HepG2 (cell line): ENCODE data around the gene CARTPT.

Experiments
- BRCA1 ChIP-seq: sonication (generic); formaldehyde crosslinking; IDR thresholded peaks from 2 replicates; pipeline ENCODE4 v1.4.0; 2020; ENCODE audit warnings: missing genetic modification reagents
- CTCF ChIP-seq: sonication (generic); formaldehyde crosslinking; IDR thresholded peaks from 2 replicates; pipeline ENCODE4 v1.5.0; 2020; ENCODE audit warnings: mild to moderate bottlenecking, missing genetic modification reagents, moderate library complexity
- EP300 ChIP-seq, 3 experiments: sonication (generic) in 1 of 3; formaldehyde crosslinking in 1 of 3; IDR thresholded peaks; 2 replicates each; pipeline versions ENCODE4 v1.5.1 to v1.6.1; 2011 to 2020; ENCODE audit warnings: low read depth in 2 of 3, low read length in 2 of 3, borderline replicate concordance in 1 of 3, improper control_type of control experiment in 1 of 3, mild to moderate bottlenecking in 1 of 3, missing genetic modification reagents in 1 of 3, moderate library complexity in 1 of 3
- GABPA ChIP-seq, 2 experiments: IDR thresholded peaks; 2 replicates each; pipeline ENCODE4 v1.6.1; 2011 to 2016; ENCODE audit warnings: low read depth in 2 of 2, low read length in 1 of 2, missing biosample characterization in 1 of 2, missing genetic modification characterization in 1 of 2
- KLF9 ChIP-seq: IDR thresholded peaks from 2 replicates; pipeline ENCODE4 v1.6.1; 2016; ENCODE audit warnings: low read depth
- NAIF1 ChIP-seq: sonication (generic); formaldehyde crosslinking; IDR thresholded peaks from 2 replicates; pipeline ENCODE4 v1.5.0; 2020; ENCODE audit warnings: mild to moderate bottlenecking, missing genetic modification reagents, borderline replicate concordance
- NONO ChIP-seq, 2 experiments: fragments of 450-650 bp in 1 of 2; sonication (generic) in 1 of 2; formaldehyde crosslinking in 1 of 2; IDR thresholded peaks in 1 of 2; conservative IDR thresholded peaks in 1 of 2; 2 replicates each; pipeline versions ENCODE4 v1.6.1 to v1.8.0; 2017 to 2022; ENCODE audit warnings: mild to moderate bottlenecking in 1 of 2, missing genetic modification reagents in 1 of 2, moderate library complexity in 1 of 2
- PLRG1 ChIP-seq: fragments of 450-650 bp; conservative IDR thresholded peaks from 2 replicates; pipeline ENCODE4 v1.6.1; 2016
- POLR2A ChIP-seq, 2 experiments: IDR thresholded peaks; 2 replicates each; pipeline ENCODE4 v1.6.1; 2011; ENCODE audit warnings: low read depth in 2 of 2, low read length in 2 of 2, mild to moderate bottlenecking in 1 of 2, moderate library complexity in 1 of 2; ENCODE audit not compliant: insufficient read depth in 1 of 2
- TAF1 ChIP-seq: sonication (generic); formaldehyde crosslinking; IDR thresholded peaks from 2 replicates; pipeline ENCODE4 v1.4.0; 2020; ENCODE audit warnings: missing genetic modification reagents
- ZNF577 ChIP-seq: sonication (generic); formaldehyde crosslinking; IDR thresholded peaks from 2 replicates; pipeline ENCODE4 v1.4.0; 2020; ENCODE audit warnings: mild to moderate bottlenecking, low read depth, missing genetic modification reagents, borderline replicate concordance
- ZNF740 ChIP-seq: sonication (generic); formaldehyde crosslinking; IDR thresholded peaks from 2 replicates; pipeline ENCODE4 v1.4.0; 2020; ENCODE audit warnings: missing genetic modification reagents
- ZNF83 ChIP-seq: sonication (generic); formaldehyde crosslinking; IDR thresholded peaks from 2 replicates; pipeline ENCODE4 v1.4.0; 2020; ENCODE audit warnings: missing genetic modification reagents, mild to moderate bottlenecking, borderline replicate concordance

- no peak for TF ChIP-seq POLR2A (IDR thresholded peaks at IDR 0.05; ENCODE audit: insufficient read depth in 1 of 2, low read depth in 2 of 2, low read length in 2 of 2)
- TF ChIP-seq ZNF83 (CRISPR knock-in tag) = no peak
- no peak for TF ChIP-seq NONO (IDR thresholded peaks at IDR 0.05)
- TF ChIP-seq NONO (CRISPR knock-in tag; conservative IDR thresholded peaks at IDR 0.05) = no peak
- TF ChIP-seq ZNF577 (CRISPR knock-in tag) = no peak
- TF ChIP-seq GABPA (IDR thresholded peaks at IDR 0.05; ENCODE audit: low read depth, low read length) = no peak
- no peak for TF ChIP-seq GABPA (CRISPR knock-in tag; IDR thresholded peaks at IDR 0.05; ENCODE audit: low read depth)
- TF ChIP-seq BRCA1 = no peak
- TF ChIP-seq TAF1 = no peak
- no peak for TF ChIP-seq KLF9
- no peak for TF ChIP-seq PLRG1
- no peak for TF ChIP-seq NAIF1 (CRISPR knock-in tag)
- TF ChIP-seq CTCF (CRISPR knock-in tag) = no peak
- TF ChIP-seq ZNF740 (CRISPR knock-in tag) = no peak
- no peak for TF ChIP-seq EP300 (IDR thresholded peaks at IDR 0.05; ENCODE audit: low read depth in 2 of 2, low read length in 2 of 2)
- no peak for TF ChIP-seq EP300 (CRISPR knock-in tag; IDR thresholded peaks at IDR 0.05; ENCODE audit: borderline replicate concordance)
Measured at GRCh38 chr5:71748360-71748759, 29.3 kb downstream of the CARTPT start.
